HG03097 (cell line): ENCODE data around the gene TSLP.
A peak's percentile ranks its signal among the peaks of the same experiment; 100 is the strongest.

Experiments
- ATAC-seq: cut with Tn5 transposase; IDR thresholded peaks from one replicate; pipeline ENCODE4 v1.9.1; 2021; ENCODE audit not compliant: unreplicated experiment, low FRiP score

Gene TSLP

DNA sequence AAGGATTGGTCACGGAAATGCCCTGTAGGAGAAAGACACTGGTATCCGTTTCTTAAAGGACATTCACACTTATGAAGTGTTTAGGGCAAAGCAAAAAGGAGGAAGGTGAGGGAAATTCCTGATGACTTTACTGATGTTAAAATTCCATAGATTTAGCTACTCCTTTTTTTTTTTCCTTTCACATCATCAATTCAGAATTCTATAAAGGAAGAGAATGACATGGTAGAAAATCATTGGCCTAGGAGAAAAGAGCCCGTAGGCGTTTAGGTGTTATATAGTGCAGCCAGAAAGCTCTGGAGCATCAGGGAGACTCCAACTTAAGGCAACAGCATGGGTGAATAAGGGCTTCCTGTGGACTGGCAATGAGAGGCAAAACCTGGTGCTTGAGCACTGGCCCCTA is at the start of gene TSLP:
TSS of gene TSLP (plus strand) at position 301 of the 400 bp plus-strand sequence. CDS start 178 bp downstream, outside the sequence.
- no peak for ATAC-seq

GRCh38 chr5:111022301-111022700 is 49.2 kb upstream of the TSLP start:
- ATAC-seq, result no peak

- no peak for ATAC-seq
These were observed 42.6 kb upstream of the TSLP start for GRCh38 chr5:111028865-111029264.

GRCh38 chr5:111043712-111044506 is 27.6 kb upstream of the TSLP start:
- no peak for ATAC-seq

GRCh38 chr5:111058064-111058463 is 13.4 kb upstream of the TSLP start:
- ATAC-seq, result no peak

DNA sequence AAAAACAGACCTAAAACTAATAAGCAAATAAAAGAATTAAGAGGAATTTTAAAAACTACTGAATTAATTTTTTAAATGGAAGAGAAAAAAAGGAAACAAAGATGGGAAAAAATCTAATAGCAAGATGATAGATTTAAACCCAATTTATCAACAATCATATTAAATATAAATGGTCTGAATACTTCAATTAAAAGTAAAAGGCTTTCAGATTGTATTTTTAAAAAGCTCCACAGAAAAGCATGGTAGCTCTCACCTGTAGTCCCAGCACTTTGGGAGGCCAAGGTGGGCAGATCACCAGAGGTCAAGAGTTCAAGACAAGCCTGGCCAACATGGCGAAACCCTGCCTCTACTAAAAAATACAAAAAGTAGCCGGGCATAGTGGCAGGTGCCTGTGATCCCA is 11.3 kb upstream of the TSLP start:
- ATAC-seq, result no peak

DNA sequence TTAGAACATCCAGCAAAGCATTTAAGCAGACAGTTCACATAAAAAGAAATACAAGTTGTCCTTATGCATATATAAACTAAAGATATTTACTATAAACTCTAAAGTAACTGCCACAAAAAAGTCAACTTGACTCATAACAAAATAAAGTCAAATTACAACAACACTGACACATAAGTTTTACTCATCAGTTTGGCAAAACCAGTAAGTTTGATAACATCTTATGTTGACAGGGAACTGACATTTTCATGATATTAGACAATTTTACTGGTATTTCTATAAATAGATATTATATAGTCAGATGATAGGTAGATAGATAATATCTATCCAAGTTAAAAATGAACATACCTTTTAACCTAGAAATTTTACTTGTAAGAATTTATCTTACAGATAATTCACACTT is 9.9 kb upstream of the TSLP start:
- no peak for ATAC-seq

DNA sequence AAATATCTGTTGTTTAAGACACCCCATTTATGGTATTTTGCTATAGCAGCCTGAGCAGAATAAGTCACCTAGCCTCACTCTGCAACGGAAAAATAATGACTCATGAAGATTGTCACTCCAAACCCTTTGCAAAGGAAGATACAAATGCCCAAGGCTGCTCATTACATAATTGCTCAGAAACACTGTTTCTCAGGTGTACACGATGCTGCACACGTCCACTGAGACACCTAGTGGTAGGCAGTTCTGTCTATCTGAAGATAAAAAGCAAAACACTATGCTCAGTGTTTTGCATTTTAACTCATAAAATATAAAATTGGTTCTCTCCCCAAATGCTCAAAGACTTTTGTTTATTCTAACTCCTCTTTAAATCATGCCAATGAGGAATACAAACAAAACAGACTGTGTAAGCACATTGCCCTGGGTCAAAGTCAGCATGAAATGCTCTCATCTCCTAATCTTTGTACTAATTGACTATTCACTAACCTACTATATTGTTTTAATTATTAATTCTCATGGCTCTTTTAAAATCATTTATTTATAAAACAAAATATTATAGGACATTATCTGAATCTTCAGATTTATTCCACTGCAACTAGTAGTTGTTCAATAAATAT is 7.7 kb upstream of the TSLP start:
- no peak for ATAC-seq

- ATAC-seq, result no peak
These were observed 5.1 kb upstream of the TSLP start for GRCh38 chr5:111066261-111066938.

GRCh38 chr5:111068213-111068612 is 3.3 kb upstream of the TSLP start:
- no peak for ATAC-seq

GRCh38 chr5:111069839-111070238 is 1.7 kb upstream of the TSLP start:
- no peak for ATAC-seq

- ATAC-seq, result no peak
These were observed 1.0 kb upstream of the TSLP start for GRCh38 chr5:111070272-111071134.

GRCh38 chr5:111072949-111073682 is 1.6 kb downstream of the TSLP start:
- ATAC-seq, result peak; percentile 59

GRCh38 chr5:111074244-111074643 is 2.7 kb downstream of the TSLP start:
- no peak for ATAC-seq

DNA sequence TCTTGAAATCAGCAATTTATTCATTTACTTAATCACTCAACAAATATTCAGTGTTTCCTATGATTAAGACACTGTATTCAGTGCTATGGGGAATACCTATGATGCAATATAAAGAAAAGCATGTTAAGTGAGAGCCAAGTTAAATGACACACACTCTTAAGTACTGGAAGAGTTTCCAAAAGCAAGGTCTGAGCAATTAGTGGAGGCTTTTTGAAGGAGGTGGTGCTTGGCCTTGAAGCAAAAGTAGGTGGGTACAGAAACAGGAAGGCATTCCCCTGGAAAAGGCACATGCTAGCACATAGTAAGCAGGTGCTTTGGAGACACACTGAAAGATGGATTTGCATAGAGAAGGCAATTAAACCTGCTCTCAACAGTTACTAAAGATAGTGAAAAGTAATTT is 4.0 kb downstream of the TSLP start:
- no peak for ATAC-seq

DNA sequence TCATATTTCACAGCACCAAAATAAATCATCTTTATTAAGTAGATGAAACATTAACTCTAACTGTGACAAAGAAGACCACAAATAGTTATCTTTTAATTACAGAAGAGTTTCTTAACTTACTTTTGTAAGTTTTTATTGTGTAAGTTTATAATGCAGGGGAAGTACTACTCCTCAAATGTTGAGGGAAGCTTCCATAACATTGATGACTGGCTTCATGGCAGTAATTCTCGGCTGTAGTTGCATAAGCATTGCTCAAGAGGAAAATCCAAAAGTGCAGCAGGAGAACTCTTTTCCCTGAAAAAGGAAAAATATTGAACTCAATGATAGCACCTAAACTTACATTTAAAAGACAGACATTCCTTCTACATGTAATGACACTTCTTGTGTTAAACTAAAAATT is 4.6 kb downstream of the TSLP start:
- ATAC-seq, result no peak

GRCh38 chr5:111077678-111078077 is 6.2 kb downstream of the TSLP start:
- ATAC-seq, result no peak

DNA sequence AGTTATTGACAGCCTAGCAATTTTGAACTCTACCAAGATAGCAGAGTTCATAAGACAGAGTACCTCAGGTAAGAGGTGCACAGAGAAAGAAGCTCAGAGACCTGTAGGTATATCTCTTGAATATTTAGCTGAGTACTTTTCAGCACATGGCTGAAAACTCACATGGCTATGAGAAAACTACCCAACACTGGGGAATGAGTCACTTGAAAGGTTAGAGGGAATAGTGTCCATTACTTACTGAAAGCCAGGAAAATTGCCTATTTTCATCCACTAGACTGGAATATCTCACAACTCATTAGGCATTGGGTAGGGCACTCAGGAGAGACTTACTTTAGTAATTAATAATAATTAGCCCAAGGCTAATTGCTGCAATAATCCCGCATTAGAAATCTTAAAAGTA is 8.3 kb downstream of the TSLP start:
- ATAC-seq, result no peak

DNA sequence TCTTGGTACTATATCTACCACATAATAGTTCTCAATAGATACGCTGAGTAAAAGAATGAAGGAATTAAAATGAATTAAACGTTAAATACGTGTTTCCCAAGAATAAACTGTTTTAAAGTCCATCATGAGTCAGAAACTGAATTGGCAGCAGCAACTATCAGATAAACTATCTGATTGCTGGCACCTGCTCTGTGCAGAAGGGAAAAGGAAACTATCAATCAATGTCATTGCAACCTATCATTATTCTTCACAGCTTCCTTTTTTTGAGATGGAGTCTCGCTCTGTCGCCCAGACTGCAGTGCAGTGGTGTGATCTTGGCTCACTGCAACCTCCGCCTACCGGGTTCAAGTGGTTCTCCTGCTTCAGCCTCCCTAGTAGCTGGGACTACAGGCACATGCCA is 11.8 kb downstream of the TSLP start:
- no peak for ATAC-seq
